SK-N-SH (cell line): ENCODE measurements around the gene RCAN1. TPM values are rescaled to one million over a fixed set of nuclear protein-coding genes. Genes with fewer than 3 reads are reported as not detected.

Source experiments
- CTCF ChIA-PET: fragments of 300-600, 350-600 bp; formaldehyde crosslinking; extraction: SDS; loops from one replicate; lab custom pipeline; 2021; lab: Yijun Ruan, JAX
- POLR2A ChIA-PET: fragments of 350-600 bp; sonication (Branson Sonifier 250); formaldehyde crosslinking; extraction: SDS; loops from one replicate; lab custom pipeline; 2020; ENCODE audit warnings: antibody characterized with exemption, inconsistent platforms; lab: Yijun Ruan, JAX
- DNase-seq: peaks from one replicate; pipeline ENCODE4 v3.0.0; 2012
- H2AFZ ChIP-seq: fragments of 200-600 bp; sonication (generic); 2 replicates; pipeline ENCODE4 v1.8.1; 2016; ENCODE audit warnings: antibody characterized with exemption, mild to moderate bottlenecking, low read depth
- H3F3A ChIP-seq: fragments of 200-600 bp; sonication (generic); replicated peaks from 2 replicates; pipeline ENCODE3; 2016; ENCODE audit warnings: antibody characterized with exemption, mild to moderate bottlenecking; ENCODE audit not compliant: insufficient read depth
- H3K27ac ChIP-seq, 2 experiments: fragments of 200-500 bp in 1 of 2; fragments of 200-600 bp in 1 of 2; sonication (Bioruptor generic) in 1 of 2; sonication (generic), shearing (Covaris generic) in 1 of 2; 2 replicates each; pipeline versions ENCODE4 v1.5.1 to v1.6.1; 2014 to 2016; ENCODE audit warnings: low read depth in 2 of 2, inconsistent platforms in 1 of 2, low read length in 1 of 2, mild to moderate bottlenecking in 1 of 2, mixed read lengths in 1 of 2
- H3K27me3 ChIP-seq: fragments of 200-600 bp; sonication (generic), shearing (Covaris generic); 2 replicates; pipeline ENCODE4 v1.6.1; 2016; ENCODE audit warnings: mixed run types; ENCODE audit not compliant: insufficient read depth
- H3K36me3 ChIP-seq, 2 experiments: fragments of 200-500 bp in 1 of 2; fragments of 200-600 bp in 1 of 2; sonication (Bioruptor generic) in 1 of 2; sonication (generic) in 1 of 2; replicated peaks in 1 of 2; 2 replicates each; pipeline versions ENCODE3 to v1.5.1; 2014 to 2016; ENCODE audit warnings: low read length in 1 of 2, mild to moderate bottlenecking in 1 of 2; ENCODE audit not compliant: insufficient read depth in 2 of 2, control insufficient read depth in 1 of 2
- H3K4me1 ChIP-seq, 2 experiments: fragments of 200-500 bp in 1 of 2; fragments of 200-600 bp in 1 of 2; sonication (Bioruptor generic) in 1 of 2; sonication (generic), shearing (Covaris generic) in 1 of 2; 2 replicates each; pipeline versions ENCODE4 v1.5.1 to v1.6.1; 2014 to 2016; ENCODE audit warnings: low read depth in 1 of 2, low read length in 1 of 2, mixed run types in 1 of 2; ENCODE audit not compliant: insufficient read depth in 2 of 2, control insufficient read depth in 1 of 2
- H3K4me2 ChIP-seq: fragments of 200-600 bp; sonication (generic), shearing (Covaris generic); 2 replicates; pipeline ENCODE4 v1.6.1; 2017; ENCODE audit warnings: mixed run types
- H3K4me3 ChIP-seq, 2 experiments: fragments of 200-500 bp in 1 of 2; fragments of 200-600 bp in 1 of 2; sonication (Bioruptor generic) in 1 of 2; sonication (generic), shearing (Covaris generic) in 1 of 2; 2 replicates each; pipeline versions ENCODE4 v1.5.1 to v1.8.1; 2014 to 2016; ENCODE audit warnings: low read depth in 2 of 2, inconsistent platforms in 1 of 2, low read length in 1 of 2, mild to moderate bottlenecking in 1 of 2, mixed read lengths in 1 of 2, moderate library complexity in 1 of 2
- H3K79me2 ChIP-seq: fragments of 200-600 bp; sonication (generic); 2 replicates; pipeline ENCODE4 v1.8.1; 2017; ENCODE audit warnings: mild to moderate bottlenecking; ENCODE audit not compliant: insufficient read depth
- H3K9ac ChIP-seq: fragments of 200-600 bp; sonication (generic); 2 replicates; pipeline ENCODE4 v1.6.1; 2017; ENCODE audit warnings: mixed run types
- H3K9me2 ChIP-seq: fragments of 200-600 bp; sonication (generic); 2 replicates; pipeline ENCODE4 v1.6.1; 2017; ENCODE audit warnings: mixed run types
- H3K9me3 ChIP-seq: fragments of 200-600 bp; sonication (generic); 2 replicates; pipeline ENCODE4 v1.6.1; 2017; ENCODE audit warnings: mixed run types, mild to moderate bottlenecking, moderate library complexity
- H4K20me1 ChIP-seq: fragments of 200-600 bp; sonication (generic); 2 replicates; pipeline ENCODE4 v1.6.1; 2017; ENCODE audit warnings: mild to moderate bottlenecking, mixed run types; ENCODE audit not compliant: insufficient read depth
- CHD2 ChIP-seq: fragments of 150-350 bp; IDR thresholded peaks from 2 replicates; pipeline ENCODE4 v1.6.1; 2018; ENCODE audit warnings: low read length; ENCODE audit not compliant: partially characterized antibody
- EZH2phosphoT487 ChIP-seq: fragments of 200-600 bp; sonication (generic); IDR thresholded peaks from 2 replicates; pipeline ENCODE4 v1.6.1; 2017; ENCODE audit warnings: low read depth, mixed run types, mild to moderate bottlenecking, antibody characterized with exemption, moderate library complexity, borderline replicate concordance
- FOSL2 ChIP-seq: IDR thresholded peaks from 2 replicates; pipeline ENCODE4 v1.4.0; 2012; ENCODE audit warnings: low read depth, mild to moderate bottlenecking, moderate library complexity, borderline replicate concordance
- FOXJ3 ChIP-seq: sonication (generic); formaldehyde crosslinking; IDR thresholded peaks from 2 replicates; pipeline ENCODE4 v1.5.1; 2020; ENCODE audit warnings: mild to moderate bottlenecking, missing genetic modification reagents
- FOXM1 ChIP-seq: IDR thresholded peaks from 2 replicates; pipeline ENCODE4 v1.4.0; 2012; ENCODE audit warnings: low read depth, mild to moderate bottlenecking
- GABPA ChIP-seq: IDR thresholded peaks from 2 replicates; pipeline ENCODE4 v1.4.0; 2012; ENCODE audit warnings: low read depth, mild to moderate bottlenecking
- IRF3 ChIP-seq: fragments of 150-350 bp; IDR thresholded peaks from 2 replicates; pipeline ENCODE4 v1.6.1; 2016; ENCODE audit warnings: mild to moderate bottlenecking, low read depth, low read length
- JUND ChIP-seq: IDR thresholded peaks from 2 replicates; pipeline ENCODE4 v1.4.0; 2012
- MAX ChIP-seq: IDR thresholded peaks from 2 replicates; pipeline ENCODE4 v1.4.0; 2012; ENCODE audit warnings: low read depth
- MXI1 ChIP-seq: IDR thresholded peaks from 2 replicates; pipeline ENCODE4 v1.6.1; 2012; ENCODE audit warnings: mild to moderate bottlenecking, low read depth, low read length, improper control_type of control experiment
- PBX3 ChIP-seq: IDR thresholded peaks from 2 replicates; pipeline ENCODE4; 2012
- POLR2AphosphoS5 ChIP-seq: IDR thresholded peaks from 2 replicates; pipeline ENCODE4 v1.6.1; 2012; ENCODE audit warnings: low read depth, low read length
- RAD21 ChIP-seq: IDR thresholded peaks from 2 replicates; pipeline ENCODE4 v1.6.1; 2012; ENCODE audit warnings: mild to moderate bottlenecking, low read length
- RCOR1 ChIP-seq: fragments of 150-350 bp; IDR thresholded peaks from 2 replicates; pipeline ENCODE4 v1.6.1; 2017; ENCODE audit warnings: antibody characterized with exemption, low read length
- REST ChIP-seq: IDR thresholded peaks from 2 replicates; pipeline ENCODE4 v1.6.1; 2012; ENCODE audit warnings: mild to moderate bottlenecking, low read depth, low read length, moderate library complexity
- RFX5 ChIP-seq: IDR thresholded peaks from 2 replicates; pipeline ENCODE4 v1.6.1; 2012; ENCODE audit warnings: mild to moderate bottlenecking, improper control_type of control experiment, low read length
- RXRA ChIP-seq: IDR thresholded peaks from 2 replicates; pipeline ENCODE4 v1.4.0; 2012; ENCODE audit warnings: low read depth, mild to moderate bottlenecking, borderline replicate concordance
- SIN3A ChIP-seq: IDR thresholded peaks from 2 replicates; pipeline ENCODE4 v1.6.1; 2012; ENCODE audit warnings: low read depth, mild to moderate bottlenecking, low read length, moderate library complexity, borderline replicate concordance
- SMC3 ChIP-seq: IDR thresholded peaks from 2 replicates; pipeline ENCODE4 v1.6.1; 2012; ENCODE audit warnings: low read depth, low read length, improper control_type of control experiment
- TAF1 ChIP-seq: IDR thresholded peaks from 2 replicates; pipeline ENCODE4 v1.6.1; 2012; ENCODE audit warnings: low read depth, mild to moderate bottlenecking, low read length, moderate library complexity, borderline replicate concordance
- TCF12 ChIP-seq: IDR thresholded peaks from 2 replicates; pipeline ENCODE4 v1.4.0; 2012
- TEAD4 ChIP-seq: IDR thresholded peaks from 2 replicates; pipeline ENCODE4 v1.4.0; 2012; ENCODE audit warnings: mild to moderate bottlenecking, borderline replicate concordance; ENCODE audit not compliant: insufficient read depth
- USF1 ChIP-seq: IDR thresholded peaks from 2 replicates; pipeline ENCODE4 v1.4.0; 2012; ENCODE audit warnings: low read depth, borderline replicate concordance
- USF2 ChIP-seq: fragments of 150-350 bp; IDR thresholded peaks from 2 replicates; pipeline ENCODE4 v1.6.1; 2017; ENCODE audit warnings: antibody characterized with exemption, low read length, low read depth, borderline replicate concordance
- ZBTB33 ChIP-seq: IDR thresholded peaks from 2 replicates; pipeline ENCODE4 v1.4.0; 2012; ENCODE audit warnings: low read depth, borderline replicate concordance
- WGBS: methylation state at CpG from one replicate; pipeline ENCODE4 v1.1.6; 2017; ENCODE audit warnings: low lambda C conversion rate; 5-methylcytosine and 5-hydroxymethylcytosine counted together
- polyA plus RNA-seq, 3 experiments: library from polyadenylated mRNA; depleted of rRNA; stranded (reverse); fragments of >200 nt; gene quantifications; 2 replicates each; pipeline ENCODE4 v1.2.3, GENCODE V29; 2012

The RCAN1 gene
- polyA plus RNA-seq, 1 of the 3 experiments (the other 2 are of a cell fraction), result 16.7 TPM

- Histone ChIP-seq H3K9me3 (no peaks in the 10 kb centered on the region), H3K36me3 (no peaks in the 10 kb centered on the region), H3K4me3 (peak overlapping the region in 1 of 2 experiments; percentile 37; a peak in 2 of 4 replicates), H2AFZ (no peak overlapping the region), H3K9ac (no peak overlapping the region), H3K4me1 (no peaks in the 10 kb centered on the region), H3K4me2 (peak overlapping the region; percentile 67), H3K27me3 (no peaks in the 10 kb centered on the region; the same call in 1 of the 2 replicates), H3F3A (peaks cover 17% of the 10 kb centered on the region), H3K79me2 (no peaks in the 10 kb centered on the region), H3K9me2 (no peaks in the 10 kb centered on the region), H3K27ac (peak overlapping the region in 1 of 2 experiments; percentile 67; a peak in 2 of 4 replicates), H4K20me1 (no peaks in the 10 kb centered on the region)
- no peak for DNase-seq
- ChIA-PET CTCF (interaction anchor here (1.4 to 1.5 kb wide), 2 partner anchors 10 to 717 kb away, joined by 3 to 4 read pairs; no protein-coding TSS in a partner anchor), POLR2A (no interaction called here)
- WGBS, result 11% methylated on average over 4 of the region's 4 CpGs
- no peak for TF ChIP-seq USF2
- no peak for TF ChIP-seq FOXM1
- TF ChIP-seq RXRA, result peak; percentile 39; the same call in 1 of the 2 replicates
- no peak for TF ChIP-seq TEAD4
- TF ChIP-seq CHD2, result no peak
- TF ChIP-seq MAX, result no peak
- no peak for TF ChIP-seq SIN3A
- no peak for TF ChIP-seq ZBTB33
- no peak for TF ChIP-seq EZH2phosphoT487
- peak; percentile 91 for TF ChIP-seq PBX3
- no peak for TF ChIP-seq TAF1
- peak; percentile 93 for TF ChIP-seq JUND
- TF ChIP-seq SMC3, result no peak
- TF ChIP-seq FOSL2, result peak; percentile 93
- TF ChIP-seq FOXJ3, result no peak
- no peak for TF ChIP-seq GABPA
- peak; percentile 50; the same call in 1 of the 2 replicates for TF ChIP-seq POLR2AphosphoS5
- no peak for TF ChIP-seq IRF3
- peak; percentile 85 for TF ChIP-seq TCF12
- no peak for TF ChIP-seq RCOR1
- TF ChIP-seq USF1, result no peak
- no peak for TF ChIP-seq MXI1
- TF ChIP-seq REST, result peak; percentile 68
- no peak for TF ChIP-seq RAD21
- TF ChIP-seq RFX5, result no peak
These were observed 25.9 kb upstream of the RCAN1 start for GRCh38 chr21:34640858-34641257.
